C4-2B (cell line): ENCODE measurements around the gene SLC8A1.

Source experiments
- ZFX ChIP-seq: fragments of 450-650 bp; IDR thresholded peaks from 2 replicates; pipeline ENCODE4 v1.6.1; 2017
- TF ChIP-seq, protein P1 (sequence below): fragments of 450-650 bp; conservative IDR thresholded peaks from 2 replicates; pipeline ENCODE4 v1.5.1; 2017; ENCODE audit warnings: mild to moderate bottlenecking

DNA sequence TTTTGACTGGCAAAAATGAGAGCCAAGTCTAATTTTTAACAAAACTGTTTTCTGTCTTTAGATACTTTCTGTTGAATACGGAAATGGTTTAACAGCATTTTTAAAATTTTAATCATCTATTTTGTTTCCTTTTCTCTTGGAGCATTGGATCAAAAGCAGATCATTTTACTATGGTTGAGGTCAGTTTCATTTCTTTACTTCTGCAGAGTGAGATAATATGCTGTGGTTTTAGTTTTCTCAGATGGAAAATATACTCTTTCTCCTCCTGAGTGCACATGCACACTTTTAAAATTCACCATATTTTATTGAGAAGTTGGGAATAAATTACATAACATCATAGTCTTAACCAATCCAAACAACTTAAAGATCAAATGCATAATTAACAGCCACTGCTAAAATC is 283.3 kb downstream of the SLC8A1 start:
- TF ChIP-seq, protein P1, sequence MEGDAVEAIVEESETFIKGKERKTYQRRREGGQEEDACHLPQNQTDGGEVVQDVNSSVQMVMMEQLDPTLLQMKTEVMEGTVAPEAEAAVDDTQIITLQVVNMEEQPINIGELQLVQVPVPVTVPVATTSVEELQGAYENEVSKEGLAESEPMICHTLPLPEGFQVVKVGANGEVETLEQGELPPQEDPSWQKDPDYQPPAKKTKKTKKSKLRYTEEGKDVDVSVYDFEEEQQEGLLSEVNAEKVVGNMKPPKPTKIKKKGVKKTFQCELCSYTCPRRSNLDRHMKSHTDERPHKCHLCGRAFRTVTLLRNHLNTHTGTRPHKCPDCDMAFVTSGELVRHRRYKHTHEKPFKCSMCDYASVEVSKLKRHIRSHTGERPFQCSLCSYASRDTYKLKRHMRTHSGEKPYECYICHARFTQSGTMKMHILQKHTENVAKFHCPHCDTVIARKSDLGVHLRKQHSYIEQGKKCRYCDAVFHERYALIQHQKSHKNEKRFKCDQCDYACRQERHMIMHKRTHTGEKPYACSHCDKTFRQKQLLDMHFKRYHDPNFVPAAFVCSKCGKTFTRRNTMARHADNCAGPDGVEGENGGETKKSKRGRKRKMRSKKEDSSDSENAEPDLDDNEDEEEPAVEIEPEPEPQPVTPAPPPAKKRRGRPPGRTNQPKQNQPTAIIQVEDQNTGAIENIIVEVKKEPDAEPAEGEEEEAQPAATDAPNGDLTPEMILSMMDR, result no peak
- no peak for TF ChIP-seq ZFX
